ENCODE data around the gene HOXD10.

HOXD10 gene

DNA sequence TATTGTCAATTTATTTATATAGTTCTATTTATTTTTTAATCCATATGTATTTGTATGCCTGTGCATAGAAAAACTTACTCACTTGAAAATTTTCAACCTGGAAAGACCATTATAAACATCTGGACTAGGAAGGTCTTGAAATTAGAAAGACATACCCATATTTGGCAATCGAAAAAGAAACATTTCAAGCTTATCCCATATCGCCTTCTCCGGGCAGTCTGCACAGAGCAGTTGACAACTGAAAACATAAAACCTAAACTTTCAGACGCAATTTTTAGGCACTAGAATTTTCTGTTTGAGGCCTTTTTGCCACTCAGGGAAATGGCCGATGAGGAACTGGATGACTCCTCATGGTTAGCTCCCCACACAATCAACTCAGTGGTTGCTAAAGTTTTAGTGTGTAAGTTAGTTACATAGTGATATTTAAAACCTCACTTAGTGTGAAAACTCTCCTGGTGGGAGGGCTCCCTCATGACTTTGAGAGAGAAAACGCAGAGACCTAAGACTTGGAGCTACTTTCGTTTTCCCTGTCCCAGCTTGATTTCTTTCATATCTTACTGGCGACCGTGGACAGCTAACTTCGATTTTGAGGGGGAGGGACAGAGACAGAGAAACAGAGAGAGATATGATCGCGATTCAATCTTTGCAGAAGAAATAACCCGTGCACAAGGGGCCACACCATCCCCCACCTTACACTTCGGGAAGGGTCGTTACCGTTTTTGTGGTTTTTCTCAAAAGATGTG lies 20.2 kb upstream of the HOXD10 start:
- no peak for DNase-seq (ENCODE audit: low spot score)

DNA sequence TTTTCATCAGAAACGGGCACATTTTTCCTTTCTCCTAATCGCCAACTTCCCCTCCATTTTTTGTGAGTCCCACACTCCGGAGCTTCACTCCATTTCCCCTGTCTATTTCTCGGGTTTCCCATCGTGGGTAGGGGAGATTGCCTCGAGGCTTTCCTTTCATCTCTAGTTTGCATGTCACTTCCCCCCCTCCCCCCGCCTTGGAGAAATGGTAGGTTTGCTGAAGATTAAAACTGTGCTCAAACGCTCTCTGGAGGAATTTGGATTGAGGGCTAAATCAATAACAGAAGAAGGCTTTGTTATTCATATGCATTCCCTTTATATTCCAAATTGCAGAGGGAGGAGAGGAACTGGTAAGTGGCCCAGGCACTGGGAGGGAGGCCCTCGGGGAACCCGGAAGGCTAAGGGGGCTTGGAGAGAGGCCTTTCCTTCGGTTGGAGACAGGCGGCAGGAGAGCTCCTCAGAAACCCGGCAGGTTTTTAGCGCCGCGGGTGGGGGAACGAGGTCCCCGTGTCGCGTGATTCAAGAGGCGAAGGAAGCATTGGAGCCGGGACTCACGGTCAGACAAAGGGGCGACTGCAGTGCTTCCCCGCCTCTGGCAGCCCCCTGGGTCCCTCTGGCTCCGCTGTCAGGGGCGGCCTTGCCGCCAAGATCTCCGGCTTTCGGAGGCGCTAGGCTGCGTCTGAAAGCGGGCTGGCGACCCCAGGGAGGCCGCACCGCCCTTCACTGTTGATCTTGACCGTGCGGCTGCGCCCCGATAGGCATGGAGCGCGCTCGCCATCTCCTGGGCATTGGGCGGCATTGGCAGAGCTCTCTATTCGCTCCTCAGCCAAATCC lies 19.4 kb upstream of the HOXD10 start:
- peak; percentile 26 for DNase-seq (ENCODE audit: low spot score)

DNA sequence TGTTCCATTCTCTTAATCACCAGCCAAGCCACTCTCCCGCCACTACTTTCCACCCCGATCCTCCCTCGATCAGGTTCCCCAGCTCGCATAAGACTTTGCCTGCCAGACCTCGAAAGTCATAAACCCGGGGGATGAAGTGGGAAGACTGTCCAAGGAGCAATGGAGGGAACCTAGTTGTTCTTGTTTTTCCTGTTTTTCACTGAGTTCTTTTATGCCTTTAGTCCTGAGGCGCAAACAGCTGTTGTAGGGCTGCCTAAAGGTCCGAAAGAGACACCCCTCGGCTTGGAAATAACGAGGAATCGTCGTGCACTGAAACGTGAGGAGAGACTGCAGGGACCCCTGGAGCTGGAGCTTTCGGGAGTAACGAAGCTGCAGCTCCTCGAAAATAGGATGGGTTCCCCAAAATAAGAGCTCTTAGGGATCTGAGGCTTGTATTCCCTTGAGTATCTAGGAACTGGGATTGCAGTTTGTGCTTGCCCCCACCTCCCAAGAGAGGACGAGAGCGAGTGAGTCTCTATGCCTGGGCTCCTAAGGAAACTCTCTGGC lies 18.7 kb upstream of the HOXD10 start:
- no peak for DNase-seq (ENCODE audit: low spot score)

DNA sequence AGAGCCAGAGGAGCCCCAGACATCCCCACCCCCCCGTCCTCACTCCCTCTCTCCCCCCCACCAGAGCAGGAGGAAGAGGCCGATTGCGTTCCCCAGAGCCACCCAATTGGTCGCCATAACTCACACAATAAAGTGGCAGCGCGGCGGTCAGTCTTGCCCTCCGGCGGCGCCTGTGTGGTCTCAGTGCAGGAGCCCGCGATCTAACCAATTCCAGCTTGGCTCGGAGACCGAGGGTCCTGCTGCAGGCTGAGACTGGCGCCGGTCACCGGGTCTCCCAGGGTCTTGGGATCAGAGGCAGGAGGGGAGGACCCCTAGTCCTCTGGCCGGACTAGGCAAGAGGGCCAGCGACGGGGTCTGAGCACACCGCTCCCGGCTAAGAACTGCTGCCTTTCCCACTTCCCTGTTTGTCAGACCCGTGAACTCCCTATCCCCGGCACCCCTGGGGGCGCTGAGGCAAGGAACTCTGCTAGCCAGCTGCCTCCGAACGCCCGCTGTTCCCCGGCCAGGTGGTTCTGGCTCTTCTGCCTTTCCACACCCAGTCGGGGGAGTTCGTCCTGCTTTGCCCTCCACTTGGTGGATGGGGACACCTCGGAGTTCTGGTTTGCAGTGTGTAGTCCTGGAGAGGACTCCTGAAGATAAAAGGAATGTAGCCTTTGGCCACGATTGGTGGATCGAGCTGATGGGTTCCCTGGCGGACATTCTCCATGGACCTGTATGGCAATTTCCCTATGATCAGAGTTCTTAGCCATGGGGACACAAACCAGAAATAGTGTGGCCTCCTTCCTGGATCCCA lies 18.0 kb upstream of the HOXD10 start:
- no peak for DNase-seq (ENCODE audit: low spot score)

DNA sequence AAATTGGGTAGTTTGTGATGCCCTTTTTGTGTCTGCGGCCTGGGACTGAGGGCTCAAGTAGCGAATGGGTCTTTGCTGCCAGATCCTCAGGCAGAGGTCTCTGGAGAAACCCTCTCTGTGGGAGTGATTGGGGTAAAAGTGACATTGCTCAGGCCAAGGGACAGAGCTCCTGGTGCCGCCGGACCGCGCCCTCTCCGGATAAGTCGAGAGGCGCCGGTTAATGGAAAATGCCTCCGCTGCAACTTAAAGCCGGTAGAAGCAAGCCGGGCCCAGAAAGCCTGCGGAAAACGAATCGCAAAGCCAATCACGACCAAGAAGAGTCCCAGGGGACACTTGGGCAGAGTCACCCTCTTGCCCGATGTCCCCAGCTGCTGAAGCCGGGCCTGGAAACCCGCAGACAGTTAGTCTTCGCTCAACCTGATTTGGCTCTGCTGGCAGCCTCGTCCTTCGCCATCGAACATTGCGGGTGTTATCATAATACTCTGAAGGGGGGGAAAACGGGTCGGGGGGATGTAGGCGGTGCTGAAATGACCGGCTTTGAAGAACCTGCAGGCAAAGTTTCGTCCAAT lies 17.3 kb upstream of the HOXD10 start:
- DNase-seq (ENCODE audit: low spot score): no peak

DNA sequence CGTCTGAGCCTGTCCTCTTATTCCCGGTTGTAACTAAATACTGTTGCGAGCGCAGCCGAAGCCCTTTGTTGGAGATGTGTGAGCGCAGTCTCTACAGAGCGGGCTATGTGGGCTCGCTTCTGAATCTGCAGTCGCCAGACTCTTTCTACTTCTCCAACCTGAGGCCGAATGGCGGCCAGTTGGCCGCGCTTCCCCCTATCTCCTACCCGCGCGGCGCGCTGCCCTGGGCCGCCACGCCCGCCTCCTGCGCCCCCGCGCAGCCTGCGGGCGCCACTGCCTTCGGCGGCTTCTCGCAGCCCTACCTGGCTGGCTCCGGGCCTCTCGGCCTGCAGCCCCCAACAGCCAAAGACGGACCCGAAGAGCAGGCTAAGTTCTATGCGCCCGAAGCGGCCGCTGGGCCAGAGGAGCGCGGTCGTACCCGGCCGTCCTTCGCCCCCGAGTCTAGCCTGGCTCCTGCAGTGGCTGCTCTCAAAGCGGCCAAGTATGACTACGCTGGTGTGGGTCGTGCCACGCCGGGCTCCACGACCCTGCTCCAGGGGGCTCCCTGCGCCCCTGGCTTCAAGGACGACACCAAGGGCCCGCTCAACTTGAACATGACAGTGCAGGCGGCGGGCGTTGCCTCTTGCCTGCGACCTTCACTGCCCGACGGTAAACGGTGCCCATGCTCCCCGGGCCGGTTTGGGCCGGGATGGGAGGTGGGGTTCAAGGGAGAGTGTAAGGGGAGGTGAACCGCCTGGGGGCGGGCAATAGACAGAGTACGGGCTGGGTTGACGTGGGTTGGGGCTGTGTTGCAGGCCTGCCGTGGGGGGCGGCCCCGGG lies 16.6 kb upstream of the HOXD10 start, which contains the start of gene HOXD12:
Gene HOXD12 (plus strand): TSS at position 68 of the 819 bp plus-strand sequence. CDS start 7 bp downstream, at position 75.
- DNase-seq (ENCODE audit: low spot score): no peak

DNA sequence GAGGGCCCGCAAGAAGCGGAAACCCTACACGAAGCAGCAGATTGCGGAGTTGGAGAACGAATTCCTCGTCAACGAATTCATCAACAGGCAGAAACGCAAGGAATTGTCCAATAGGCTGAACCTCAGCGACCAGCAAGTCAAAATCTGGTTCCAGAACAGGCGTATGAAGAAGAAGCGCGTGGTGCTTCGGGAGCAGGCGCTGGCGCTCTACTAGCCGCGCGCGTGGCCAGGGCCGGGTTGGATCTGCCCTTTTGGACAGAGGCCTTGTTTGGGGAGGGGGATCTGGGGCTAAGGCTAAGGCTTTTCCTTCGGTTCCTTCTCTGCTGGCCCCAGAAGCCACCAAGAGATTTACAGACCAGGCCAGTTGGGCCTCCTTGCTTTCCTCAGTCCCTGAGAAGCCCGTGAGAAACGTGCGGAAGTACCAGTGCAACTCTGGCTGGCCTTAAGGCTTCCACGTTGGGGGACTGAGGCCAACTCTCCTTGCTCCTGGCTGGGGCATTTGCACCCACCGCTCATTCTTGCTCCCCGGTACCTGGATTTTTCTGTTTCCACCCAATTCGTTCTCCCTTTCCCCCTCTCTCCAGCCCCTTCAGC lies 15.9 kb upstream of the HOXD10 start:
- no peak for DNase-seq (ENCODE audit: low spot score)

DNA sequence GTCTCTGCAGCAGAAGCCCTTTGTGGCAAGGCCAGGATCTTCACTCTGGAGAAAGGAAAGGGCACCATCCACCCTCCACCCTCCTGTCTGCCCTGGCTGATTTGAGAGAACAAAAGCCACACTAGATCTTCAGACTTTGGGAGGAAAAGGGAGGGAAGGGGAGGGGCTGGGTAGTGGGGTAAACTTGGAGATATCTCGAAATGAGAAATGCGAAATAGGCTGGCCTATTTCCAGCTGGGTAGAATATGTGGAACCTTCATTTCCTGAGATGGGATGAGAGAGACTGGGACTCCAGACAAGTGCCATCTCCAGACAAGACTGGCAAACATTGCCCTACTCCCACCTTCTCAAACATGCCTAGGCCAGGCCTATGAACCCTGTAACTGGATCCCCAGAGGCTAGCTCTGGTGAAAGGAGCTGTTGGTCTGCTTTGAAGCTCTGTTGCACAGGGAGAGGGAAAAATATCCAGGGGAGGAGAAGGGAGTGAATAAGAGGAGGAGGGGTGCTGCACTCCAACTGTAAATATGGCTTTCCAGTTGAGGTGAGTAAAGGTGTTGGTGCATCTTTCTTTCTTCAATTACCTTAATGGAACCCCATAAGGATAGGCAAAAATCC lies 15.3 kb upstream of the HOXD10 start:
- DNase-seq (ENCODE audit: low spot score): no peak

DNA sequence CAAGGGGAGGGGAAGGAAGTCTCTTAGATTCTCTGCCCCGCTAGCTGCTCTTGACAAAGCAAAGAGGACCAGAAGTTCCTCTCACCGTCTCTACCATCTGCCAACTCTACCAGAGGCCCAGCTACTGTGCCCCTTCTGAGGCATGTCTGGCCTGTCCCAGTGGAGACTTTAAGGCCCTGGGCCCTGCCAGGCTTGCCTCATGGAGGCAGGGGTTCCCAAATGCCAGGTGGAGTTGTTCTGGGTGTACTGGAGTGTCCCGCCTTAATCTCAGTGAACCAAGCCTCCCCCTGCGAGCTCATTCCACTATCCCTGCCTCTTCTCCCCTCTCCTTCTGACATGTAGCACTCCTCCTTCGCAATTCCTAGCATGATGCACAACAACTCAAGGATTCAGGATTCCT lies 14.7 kb upstream of the HOXD10 start:
- DNase-seq (ENCODE audit: low spot score): no peak

DNA sequence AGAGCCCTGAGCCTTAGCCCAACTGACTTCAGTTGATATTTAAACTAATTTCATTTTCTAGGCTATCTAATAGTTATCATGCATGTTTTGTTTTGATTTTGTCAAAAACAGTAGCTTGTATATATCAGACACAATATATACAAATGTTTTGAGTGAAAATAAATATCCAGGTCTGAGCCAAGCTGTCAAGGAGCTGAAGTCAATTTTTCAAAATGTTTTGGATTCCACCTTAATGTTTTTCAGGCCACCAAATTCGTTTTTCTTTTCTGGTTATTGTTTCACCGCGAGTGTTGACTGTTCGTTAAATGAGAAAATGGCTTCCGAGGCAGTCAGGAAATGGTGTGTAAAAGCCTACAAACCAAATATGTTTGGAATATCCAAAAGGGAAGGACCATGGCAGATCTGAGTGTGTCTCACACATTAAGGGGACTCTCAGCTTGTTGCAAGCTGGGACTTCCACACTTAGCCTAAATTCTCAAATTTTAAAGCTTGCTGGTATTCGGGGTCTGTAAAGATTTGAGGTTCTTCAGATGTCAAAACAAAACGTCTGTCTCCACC lies 14.2 kb upstream of the HOXD10 start:
- no peak for DNase-seq (ENCODE audit: low spot score)

DNA sequence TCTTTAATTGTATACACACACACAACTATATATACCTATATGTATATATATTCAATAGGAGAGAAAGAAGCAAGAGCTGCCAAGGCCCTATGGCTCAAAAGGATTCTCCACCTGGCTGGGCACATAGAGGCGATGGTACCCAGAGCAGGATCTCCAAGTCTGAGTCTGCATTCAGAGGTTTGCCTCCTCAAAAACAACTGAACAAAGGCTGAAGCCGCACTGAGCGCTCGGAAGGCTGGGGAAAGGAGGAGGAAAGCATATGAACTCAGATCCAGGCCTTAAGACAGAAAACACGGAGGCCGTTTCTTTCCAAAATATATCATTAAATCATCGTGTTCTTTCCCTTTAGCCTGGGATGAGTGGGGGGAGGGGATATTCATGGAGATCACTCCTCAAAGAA lies 13.4 kb upstream of the HOXD10 start:
- no peak for DNase-seq (ENCODE audit: low spot score)

DNA sequence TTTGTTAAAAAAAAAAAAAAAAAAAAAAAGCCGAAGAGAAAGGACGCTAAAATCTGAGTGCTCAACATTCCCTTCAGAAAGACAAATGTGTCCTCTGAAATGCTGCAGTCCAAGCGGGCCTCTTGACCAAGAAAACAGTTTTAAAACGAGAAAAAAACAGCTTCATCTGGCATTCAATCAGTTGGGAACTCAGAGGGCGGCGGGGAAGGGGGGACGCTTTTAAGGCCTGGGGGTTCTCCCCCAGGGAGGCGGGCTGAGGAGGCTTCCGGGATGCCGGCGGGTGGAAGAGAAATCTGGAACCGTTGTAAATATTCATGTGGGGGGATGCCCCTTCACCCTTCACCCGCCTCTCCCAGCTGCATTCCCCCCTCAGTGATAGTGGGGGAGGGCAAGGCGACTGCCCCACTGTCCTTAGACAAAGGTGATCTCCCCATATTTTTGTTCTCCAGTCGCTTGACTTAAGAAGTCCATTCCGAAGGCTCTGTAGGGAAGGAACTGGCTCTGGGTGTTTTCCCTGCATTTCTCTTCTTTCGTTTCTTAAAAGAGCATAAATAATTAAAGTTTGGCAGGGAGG lies 12.7 kb upstream of the HOXD10 start:
- no peak for DNase-seq (ENCODE audit: low spot score)

DNA sequence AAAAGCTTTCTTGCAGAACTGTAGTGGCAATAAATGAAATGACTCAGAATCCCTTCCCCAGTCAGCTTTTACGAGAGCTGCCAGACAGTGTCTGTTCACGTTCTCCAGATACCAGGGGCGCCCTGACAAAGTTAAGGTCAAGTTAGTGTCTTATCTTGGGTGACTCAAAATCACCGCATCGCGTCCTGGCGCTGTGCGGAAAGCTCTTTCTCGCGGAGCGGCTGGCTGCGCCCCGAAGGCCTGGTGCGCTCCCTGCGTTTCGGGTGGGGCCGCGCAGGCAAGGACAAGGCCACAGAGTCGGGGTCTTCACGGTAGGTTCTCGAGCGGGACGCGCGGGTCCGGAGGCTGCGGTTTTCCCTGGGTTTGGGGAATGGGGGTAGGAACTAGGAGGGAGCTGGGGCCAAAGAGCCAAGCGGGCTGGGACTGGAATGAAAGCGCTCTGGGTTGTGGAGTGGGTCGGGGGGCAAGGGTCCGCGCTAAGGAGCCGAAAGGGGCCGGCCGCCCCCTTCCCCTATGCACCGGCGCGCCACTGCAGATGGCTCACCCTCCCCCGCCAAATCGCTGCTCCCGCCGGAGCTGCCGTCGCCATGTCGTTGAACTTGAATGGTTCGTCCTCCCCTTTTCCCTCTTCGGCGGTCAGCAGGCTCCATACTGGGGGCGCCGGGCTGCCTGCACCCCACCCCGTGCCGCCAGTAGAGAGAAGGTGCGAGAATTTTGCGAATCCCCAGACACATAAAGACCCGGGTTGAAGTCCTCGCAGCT lies 12.1 kb upstream of the HOXD10 start:
- no peak for DNase-seq (ENCODE audit: low spot score)

DNA sequence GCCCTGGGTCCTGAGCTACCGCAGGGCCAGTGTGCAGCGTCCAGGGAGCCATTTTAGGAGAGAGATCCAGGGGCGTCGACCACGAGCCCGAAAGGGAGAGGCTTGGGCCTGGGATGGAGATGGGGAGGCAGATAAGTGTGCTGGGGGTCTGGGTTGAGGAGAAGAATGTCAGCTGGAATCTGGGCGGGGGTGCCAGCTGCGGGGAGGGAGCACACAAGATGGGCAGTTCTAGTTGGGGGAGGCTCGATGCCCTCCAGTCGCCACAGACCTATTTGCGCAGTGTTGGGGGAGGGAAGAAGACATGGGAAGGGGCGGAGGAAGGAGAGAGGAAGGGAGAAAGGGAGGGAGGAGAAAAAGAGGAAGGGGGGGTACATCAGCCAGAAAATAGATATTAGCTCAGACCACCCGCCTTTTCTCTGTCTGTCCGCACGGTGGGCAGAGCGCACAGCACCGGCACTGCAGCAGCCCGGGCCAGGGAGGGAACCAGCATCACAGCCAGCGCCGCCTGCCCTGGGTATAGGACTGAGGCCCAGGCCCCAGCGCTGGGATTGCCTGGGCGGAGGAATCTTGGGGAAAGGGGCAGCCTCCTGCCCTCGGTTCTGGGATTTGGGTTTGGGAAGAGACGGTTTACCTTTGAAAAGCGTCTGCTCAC lies 11.4 kb upstream of the HOXD10 start:
- no peak for DNase-seq (ENCODE audit: low spot score)

DNA sequence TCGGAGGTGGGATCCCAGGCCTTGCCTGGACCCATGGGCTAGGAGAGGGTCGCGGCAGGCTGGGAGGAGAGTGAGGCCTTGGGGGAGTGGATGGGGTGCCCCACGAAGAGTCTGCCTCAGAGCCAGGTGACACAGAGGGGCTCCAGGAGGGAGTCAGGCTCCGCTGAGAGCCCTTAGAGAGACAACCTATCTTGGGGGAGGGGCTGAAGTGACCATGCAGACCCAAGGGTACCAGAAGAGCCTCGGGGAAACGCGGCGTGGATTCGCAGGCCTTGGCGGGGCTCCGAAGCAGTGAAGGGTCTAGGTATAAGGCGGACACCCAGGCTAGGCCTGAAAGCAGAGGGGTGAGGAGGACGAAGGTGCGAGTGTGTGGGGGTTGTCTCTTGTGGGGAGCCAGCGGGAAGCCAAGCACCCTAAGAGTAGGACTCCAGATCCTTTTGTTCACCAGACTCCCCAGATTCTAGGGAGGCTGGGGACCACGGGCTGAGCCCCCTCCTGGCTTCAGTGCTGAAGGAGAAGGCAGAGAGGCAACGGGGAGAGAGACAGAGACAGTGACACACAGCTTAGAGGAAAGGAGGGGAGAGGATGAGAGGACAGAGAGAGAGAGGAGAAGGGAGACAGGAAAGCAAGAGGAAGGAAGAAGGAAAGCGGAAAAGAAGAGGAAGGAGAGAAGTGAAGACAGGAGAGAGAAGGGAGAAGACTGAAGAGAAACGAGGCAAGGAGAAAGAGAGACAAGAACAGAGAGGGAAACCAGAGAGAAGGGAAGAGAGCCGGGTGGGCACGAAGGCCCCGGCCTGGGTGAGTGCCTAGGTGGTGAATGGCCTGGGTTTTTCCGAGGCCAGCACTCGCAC lies 10.6 kb upstream of the HOXD10 start:
- DNase-seq (ENCODE audit: low spot score): no peak

DNA sequence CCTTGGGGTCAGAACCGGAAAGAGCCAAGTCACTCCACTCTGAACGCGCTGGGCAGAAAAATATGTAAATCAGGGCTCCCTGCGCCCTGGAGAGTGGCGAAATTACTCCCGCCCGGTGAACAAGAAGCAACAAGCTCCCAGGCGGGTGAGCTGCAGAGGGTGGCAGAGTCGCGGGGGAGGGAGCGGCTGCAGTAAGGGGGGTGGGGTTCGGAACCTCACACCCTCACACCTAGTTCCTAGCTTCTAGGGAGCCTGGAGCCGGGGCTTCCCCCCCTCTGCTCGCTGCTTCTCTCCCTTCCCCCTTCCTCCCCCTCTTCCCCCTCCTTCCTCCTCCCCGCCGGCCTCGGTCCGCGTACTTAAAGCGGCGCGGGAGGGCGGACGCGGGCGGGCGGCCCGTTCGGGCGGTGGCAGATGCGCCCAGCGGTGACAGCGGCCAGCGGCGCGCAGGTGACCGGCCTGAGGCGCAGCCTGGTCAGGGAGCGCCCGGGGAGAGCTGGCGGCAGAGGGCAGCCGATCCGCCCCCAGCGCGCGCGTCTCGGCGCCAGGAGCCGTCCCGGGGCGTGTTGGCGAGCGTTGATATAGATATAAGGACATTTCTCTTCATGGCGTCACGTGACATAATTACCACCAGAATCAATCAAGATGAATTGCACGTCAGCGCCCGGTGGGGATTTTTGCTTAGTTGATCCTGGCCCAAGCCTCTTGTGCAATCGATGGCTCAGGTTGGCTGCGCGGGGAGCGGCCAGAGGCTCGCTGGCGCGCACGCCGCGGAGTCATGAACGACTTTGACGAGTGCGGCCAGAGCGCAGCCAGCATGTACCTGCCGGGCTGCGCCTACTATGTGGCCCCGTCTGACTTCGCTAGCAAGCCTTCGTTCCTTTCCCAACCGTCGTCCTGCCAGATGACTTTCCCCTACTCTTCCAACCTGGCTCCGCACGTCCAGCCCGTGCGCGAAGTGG lies 9.7 kb upstream of the HOXD10 start, which contains the start of gene HOXD11:
Gene HOXD11 (plus strand): TSS at position 700 of the 959 bp plus-strand sequence. CDS start 76 bp downstream, at position 776.
- DNase-seq (ENCODE audit: low spot score): no peak
